Uterus (tissue), 2 donors: ENCODE results near the gene CFAP74.

Experiments
- CTCF ChIP-seq, 4 experiments: fragments of 200-600 bp in 2 of 4; fragments of 450-650 bp in 2 of 4; sonication (generic) in 2 of 4; IDR thresholded peaks; one replicate each; pipeline ENCODE4 v1.5.1; 2016 to 2019; ENCODE audit warnings: antibody characterized with exemption in 4 of 4, mild to moderate bottlenecking in 2 of 4, moderate library complexity in 1 of 4
- POLR2A ChIP-seq, 2 donors: fragments of 450-650 bp; IDR thresholded peaks; one replicate each; pipeline ENCODE4 v1.6.1; 2016; ENCODE audit warnings: antibody characterized with exemption in 2 of 2, mild to moderate bottlenecking in 1 of 2, moderate library complexity in 1 of 2

GRCh38 chr1:1955621-1956094 is 47.9 kb downstream of the CFAP74 start:
- no peak for TF ChIP-seq CTCF (IDR thresholded peaks at IDR 0.05)
- no peak for TF ChIP-seq POLR2A (IDR thresholded peaks at IDR 0.05)
